Osteocyte (in vitro differentiated cells): Measurements from ENCODE around the gene MOB3A. TPM values are rescaled to one million over a fixed set of nuclear protein-coding genes. Genes with fewer than 3 reads are reported as not detected.
A peak's percentile ranks its signal among the peaks of the same experiment; 100 is the strongest.
"Not testable (repeated sequence)": the region's sequence is repeated elsewhere in the genome, so short reads cannot be mapped to it uniquely, and the experiment has no call there.

Source experiments
- DNase-seq: peaks from one replicate; pipeline ENCODE4 v3.0.0; 2021; ENCODE audit warnings: mixed read lengths; ENCODE audit not compliant: unreplicated experiment; ENCODE audit errors: extremely low spot score
- H3K27ac Mint-ChIP-seq: one replicate; pipeline ENCODE4 v1.8.0; 2021; ENCODE audit warnings: mild to moderate bottlenecking, mixed read lengths; ENCODE audit not compliant: unreplicated experiment
- H3K27me3 Mint-ChIP-seq: one replicate; pipeline ENCODE4 v1.8.0; 2021; ENCODE audit warnings: mixed read lengths; ENCODE audit not compliant: unreplicated experiment
- H3K36me3 Mint-ChIP-seq: one replicate; pipeline ENCODE4 v1.8.0; 2021; ENCODE audit warnings: mixed read lengths; ENCODE audit not compliant: unreplicated experiment
- H3K4me1 Mint-ChIP-seq: one replicate; pipeline ENCODE4 v1.8.0; 2021; ENCODE audit warnings: mixed read lengths; ENCODE audit not compliant: unreplicated experiment
- H3K4me3 Mint-ChIP-seq: one replicate; pipeline ENCODE4 v1.8.0; 2021; ENCODE audit warnings: mild to moderate bottlenecking, moderate library complexity, mixed read lengths; ENCODE audit not compliant: unreplicated experiment
- H3K9me3 Mint-ChIP-seq: one replicate; pipeline ENCODE4 v1.8.0; 2021; ENCODE audit warnings: mixed read lengths; ENCODE audit not compliant: unreplicated experiment
- total RNA-seq: library from RNA; stranded (reverse); gene quantifications from 2 replicates; pipeline ENCODE4 v1.2.1, GENCODE V29; 2021
- TF ChIP-seq, protein P1 (sequence below): fragments of 200-600 bp; sonication (generic); IDR thresholded peaks from 2 replicates; pipeline ENCODE4 v1.5.0; 2021; ENCODE audit warnings: antibody characterized with exemption, mild to moderate bottlenecking, moderate library complexity

MOB3A gene
- total RNA-seq, 1 donor from 2014 or later = 50.6 TPM

DNA sequence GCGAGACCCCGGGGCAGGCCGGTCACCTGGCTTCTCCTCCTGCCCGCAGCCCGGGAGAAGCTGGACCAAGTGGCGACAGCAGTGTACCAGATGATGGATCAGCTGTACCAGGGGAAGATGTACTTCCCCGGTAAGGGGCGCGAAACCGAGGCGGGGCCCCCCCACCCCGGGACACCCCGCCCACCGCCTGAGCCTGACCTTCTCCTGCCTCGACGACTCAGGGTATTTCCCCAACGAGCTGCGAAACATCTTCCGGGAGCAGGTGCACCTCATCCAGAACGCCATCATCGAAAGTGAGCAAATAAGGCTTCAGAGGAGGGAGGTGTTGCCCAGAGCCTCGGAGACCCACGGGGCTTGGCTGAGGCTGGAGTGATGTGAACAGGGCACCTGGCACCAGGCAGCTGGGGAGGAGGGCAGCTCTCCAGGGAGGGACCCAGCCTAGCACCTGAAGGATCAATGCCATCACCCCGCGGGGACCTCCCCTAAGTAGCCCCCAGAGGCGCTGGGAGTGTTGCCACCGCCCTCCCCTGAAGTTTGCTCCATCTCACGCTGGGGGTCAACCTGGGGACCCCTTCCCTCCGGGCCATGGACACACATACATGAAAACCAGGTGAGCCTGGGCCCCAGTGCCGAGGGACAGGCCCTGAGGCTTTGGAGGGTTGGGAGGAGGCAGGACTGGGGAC is 1.2 kb upstream of the MOB3A start:
- Mint-ChIP-seq H3K27me3 (no peaks in the 10 kb centered on the region), H3K27ac (peak overlapping the region; percentile 83)

GRCh38 chr19:2096480-2097202 is 515 bp upstream of the MOB3A start, which contains the start of gene IZUMO4:
TSS of gene IZUMO4 (plus strand) at chr19:2096915. CDS start at chr19:2096946, 31 bp downstream.
- Mint-ChIP-seq H3K9me3 (no peaks in the 10 kb centered on the region), H3K4me3 (peak within 1 kb of the TSS; percentile 95), H3K27ac (peak within 1 kb of the TSS; percentile 92), H3K27me3 (no peaks in the 10 kb centered on the region), H3K36me3 (peaks cover 2% of the 10 kb centered on the region), H3K4me1 (peaks cover 28% of the 10 kb centered on the region)
- TF ChIP-seq, protein P1, sequence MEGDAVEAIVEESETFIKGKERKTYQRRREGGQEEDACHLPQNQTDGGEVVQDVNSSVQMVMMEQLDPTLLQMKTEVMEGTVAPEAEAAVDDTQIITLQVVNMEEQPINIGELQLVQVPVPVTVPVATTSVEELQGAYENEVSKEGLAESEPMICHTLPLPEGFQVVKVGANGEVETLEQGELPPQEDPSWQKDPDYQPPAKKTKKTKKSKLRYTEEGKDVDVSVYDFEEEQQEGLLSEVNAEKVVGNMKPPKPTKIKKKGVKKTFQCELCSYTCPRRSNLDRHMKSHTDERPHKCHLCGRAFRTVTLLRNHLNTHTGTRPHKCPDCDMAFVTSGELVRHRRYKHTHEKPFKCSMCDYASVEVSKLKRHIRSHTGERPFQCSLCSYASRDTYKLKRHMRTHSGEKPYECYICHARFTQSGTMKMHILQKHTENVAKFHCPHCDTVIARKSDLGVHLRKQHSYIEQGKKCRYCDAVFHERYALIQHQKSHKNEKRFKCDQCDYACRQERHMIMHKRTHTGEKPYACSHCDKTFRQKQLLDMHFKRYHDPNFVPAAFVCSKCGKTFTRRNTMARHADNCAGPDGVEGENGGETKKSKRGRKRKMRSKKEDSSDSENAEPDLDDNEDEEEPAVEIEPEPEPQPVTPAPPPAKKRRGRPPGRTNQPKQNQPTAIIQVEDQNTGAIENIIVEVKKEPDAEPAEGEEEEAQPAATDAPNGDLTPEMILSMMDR = peak; percentile 59
- peak; percentile 100 for DNase-seq

More for the DNA sequence above, 1.2 kb upstream of the MOB3A start:
- H3K4me1 Mint-ChIP-seq = peaks cover 28% of the 10 kb centered on the region
- H3K4me3 Mint-ChIP-seq = peak overlapping the region; percentile 74
- H3K9me3 Mint-ChIP-seq = no peaks in the 10 kb centered on the region
- TF ChIP-seq, protein P1 = no peak
- DNase-seq = no peak
- peaks cover 7% of the 10 kb centered on the region for H3K36me3 Mint-ChIP-seq

GRCh38 chr19:2091926-2092525 is 4.1 kb downstream of the MOB3A start:
- peaks cover 60% of the 10 kb centered on the region for H3K4me1 Mint-ChIP-seq

DNA sequence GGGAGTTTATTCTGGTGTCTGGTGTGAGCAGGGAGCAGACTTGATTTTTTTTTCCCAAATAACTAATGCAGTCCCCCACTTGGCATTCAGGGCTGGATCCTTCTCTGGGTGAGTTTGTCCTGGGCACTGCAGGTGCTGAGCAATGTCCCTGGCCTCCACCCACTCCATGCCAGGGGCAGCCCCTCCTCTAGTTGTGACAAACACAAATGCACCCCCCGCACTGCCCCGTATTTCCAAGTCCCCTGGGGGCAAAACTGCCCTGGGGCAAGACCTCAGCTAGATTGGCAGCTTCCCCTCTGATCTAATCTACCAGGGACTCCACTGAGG is 6.4 kb downstream of the MOB3A start:
- no peaks in the 10 kb centered on the region for H3K27me3 Mint-ChIP-seq
- TF ChIP-seq, protein P1 = no peak
- H3K36me3 Mint-ChIP-seq = peaks cover 6% of the 10 kb centered on the region
- H3K4me1 Mint-ChIP-seq = peaks cover 57% of the 10 kb centered on the region
- DNase-seq = no peak
- H3K27ac Mint-ChIP-seq = peak overlapping the region; percentile 95
- H3K4me3 Mint-ChIP-seq = no peak overlapping the region
- H3K9me3 Mint-ChIP-seq = no peaks in the 10 kb centered on the region

More at GRCh38 chr19:2091926-2092525, 4.1 kb downstream of the MOB3A start:
- DNase-seq, H3K27ac Mint-ChIP-seq, H3K36me3 Mint-ChIP-seq, H3K4me3 Mint-ChIP-seq, H3K9me3 Mint-ChIP-seq, H3K27me3 Mint-ChIP-seq: not testable (repeated sequence)

GRCh38 chr19:2089001-2089711 is 7.0 kb downstream of the MOB3A start:
- H3K27ac Mint-ChIP-seq = peak overlapping the region; percentile 95

More at GRCh38 chr19:2089001-2089711, 7.0 kb downstream of the MOB3A start:
- Mint-ChIP-seq H3K27me3 (no peaks in the 10 kb centered on the region), H3K4me1 (peaks cover 51% of the 10 kb centered on the region), H3K9me3 (no peaks in the 10 kb centered on the region), H3K4me3 (no peak overlapping the region), H3K36me3 (peaks cover 6% of the 10 kb centered on the region)
- DNase-seq = no peak
- TF ChIP-seq, protein P1 = no peak
